Neuronal stem cell (in vitro differentiated cells): ENCODE measurements around the gene SH3D19.

Experiments
- DNase-seq: peaks from one replicate; pipeline ENCODE4 v3.0.0-alpha.2; 2013; ENCODE audit warnings: low spot score
- H2AFZ ChIP-seq: one replicate; pipeline ENCODE4 v1.6.1; 2013; ENCODE audit warnings: mild to moderate bottlenecking, low read length, inconsistent platforms
- H2AK5ac ChIP-seq: 2 replicates; pipeline ENCODE4 v1.6.1; 2013; ENCODE audit warnings: low read depth, mild to moderate bottlenecking, inconsistent platforms, low read length, moderate library complexity, mixed read lengths
- H2BK120ac ChIP-seq: 2 replicates; pipeline ENCODE4 v1.6.1; 2013; ENCODE audit warnings: low read depth, mild to moderate bottlenecking, inconsistent platforms, low read length, moderate library complexity, mixed read lengths
- H2BK12ac ChIP-seq: one replicate; pipeline ENCODE4 v1.6.1; 2013; ENCODE audit warnings: low read length, inconsistent platforms
- H2BK15ac ChIP-seq: 2 replicates; pipeline ENCODE4 v1.6.1; 2013; ENCODE audit warnings: mild to moderate bottlenecking, low read length, inconsistent platforms, mixed read lengths
- H2BK5ac ChIP-seq: one replicate; pipeline ENCODE4 v1.6.1; 2013; ENCODE audit warnings: inconsistent platforms, mild to moderate bottlenecking, low read length, moderate library complexity
- H3K14ac ChIP-seq: one replicate; pipeline ENCODE4 v1.6.1; 2013; ENCODE audit warnings: low read length, inconsistent platforms
- H3K18ac ChIP-seq: 2 replicates; pipeline ENCODE4 v1.6.1; 2013; ENCODE audit warnings: low read length, inconsistent platforms
- H3K23ac ChIP-seq: 2 replicates; pipeline ENCODE4 v1.6.1; 2013; ENCODE audit warnings: low read depth, mild to moderate bottlenecking, mixed read lengths, low read length, inconsistent platforms; ENCODE audit not compliant: poor library complexity
- H3K27ac ChIP-seq: replicated peaks from 3 replicates; pipeline ENCODE4 v1.5.1; 2013; ENCODE audit warnings: low read length, inconsistent platforms
- H3K27me3 ChIP-seq, 3 experiments: 2 replicates each; pipeline ENCODE4 v1.6.1; 2013; ENCODE audit warnings: low read length in 3 of 3, mild to moderate bottlenecking in 2 of 3, inconsistent platforms in 1 of 3, low read depth in 1 of 3, mixed read lengths in 1 of 3, moderate library complexity in 1 of 3; ENCODE audit not compliant: control insufficient read depth in 3 of 3, insufficient read depth in 3 of 3
- H3K36me3 ChIP-seq, 2 donors: replicated peaks in 1 of 2; 2 replicates each; pipeline ENCODE4 v1.6.1; 2013; ENCODE audit warnings: low read length in 2 of 2; ENCODE audit not compliant: control insufficient read depth in 2 of 2, insufficient read depth in 2 of 2
- H3K4ac ChIP-seq: 2 replicates; pipeline ENCODE4 v1.6.1; 2013; ENCODE audit warnings: inconsistent platforms, mild to moderate bottlenecking, low read length, moderate library complexity
- H3K4me1 ChIP-seq, 2 donors: 1 replicate in 1 of 2; 2 replicates in 1 of 2; pipeline ENCODE4 v1.6.1; 2013; ENCODE audit warnings: low read length in 2 of 2, low read depth in 1 of 2; ENCODE audit not compliant: control insufficient read depth in 2 of 2, insufficient read depth in 1 of 2
- H3K4me2 ChIP-seq: one replicate; pipeline ENCODE4 v1.6.1; 2013; ENCODE audit warnings: mild to moderate bottlenecking, low read length, inconsistent platforms; ENCODE audit not compliant: insufficient read depth, poor library complexity, severe bottlenecking
- H3K4me3 ChIP-seq, 2 donors: 2 replicates each; pipeline ENCODE4 v1.5.1; 2013; ENCODE audit warnings: low read length in 2 of 2, mild to moderate bottlenecking in 2 of 2, inconsistent platforms in 1 of 2, moderate library complexity in 1 of 2
- H3K79me1 ChIP-seq: one replicate; pipeline ENCODE4 v1.6.1; 2013; ENCODE audit warnings: low read depth, mild to moderate bottlenecking, inconsistent platforms, low read length, moderate library complexity
- H3K9ac ChIP-seq: one replicate; pipeline ENCODE4 v1.6.1; 2013; ENCODE audit warnings: mild to moderate bottlenecking, low read depth, low read length, inconsistent platforms; ENCODE audit not compliant: poor library complexity
- H3K9me3 ChIP-seq, 2 donors: replicated peaks in 1 of 2; 2 replicates each; pipeline versions ENCODE3 to v1.6.1; 2013; ENCODE audit warnings: low read length in 2 of 2, mild to moderate bottlenecking in 2 of 2, inconsistent platforms in 1 of 2, low read depth in 1 of 2, mixed read lengths in 1 of 2, moderate library complexity in 1 of 2; ENCODE audit not compliant: control insufficient read depth in 2 of 2, insufficient read depth in 1 of 2
- H4K8ac ChIP-seq: one replicate; pipeline ENCODE4 v1.6.1; 2013; ENCODE audit warnings: low read depth, mild to moderate bottlenecking, inconsistent platforms, low read length, moderate library complexity
- H4K91ac ChIP-seq: one replicate; pipeline ENCODE4 v1.6.1; 2013; ENCODE audit warnings: low read length, low read depth, mild to moderate bottlenecking, inconsistent platforms; ENCODE audit not compliant: poor library complexity
- WGBS, 2 donors: extraction: QIAGEN DNeasy Blood & Tissue Kit; methylation state at CpG; one replicate each; pipeline ENCODE4 v1.1.7; 2013; ENCODE audit warnings: missing lambda C conversion rate in 2 of 2, mixed read lengths in 1 of 2; ENCODE audit not compliant: insufficient read length in 2 of 2, insufficient replicate concordance in 1 of 2; ENCODE audit errors: extremely low coverage in 2 of 2; 5-methylcytosine and 5-hydroxymethylcytosine counted together

SH3D19 gene

GRCh38 chr4:151313306-151314009 is 11.9 kb downstream of the SH3D19 start:
- H3K9ac ChIP-seq: no peak overlapping the region
- no peak overlapping the region for H3K14ac ChIP-seq
- H3K4ac ChIP-seq: no peak overlapping the region
- H3K79me1 ChIP-seq: peaks cover 6% of the 10 kb centered on the region
- peaks cover 0 to under 1% of the 10 kb centered on the region in 2 donors for H3K9me3 ChIP-seq
- no peak overlapping the region for H3K4me3 ChIP-seq
- H3K27me3 ChIP-seq: no peaks in the 10 kb centered on the region
- no peak overlapping the region for H2BK120ac ChIP-seq
- no peak overlapping the region for H3K27ac ChIP-seq
- no peak overlapping the region for H2AFZ ChIP-seq
- H3K4me1 ChIP-seq: no peaks in the 10 kb centered on the region
- no peak overlapping the region for H4K91ac ChIP-seq
- no peak overlapping the region for H2BK12ac ChIP-seq
- no peak overlapping the region for H3K18ac ChIP-seq
- no peak overlapping the region for H2BK5ac ChIP-seq
- DNase-seq: no peak
- no CpG with 5 or more reads among the region's 6 CpGs for WGBS, 2 donors
- H3K4me2 ChIP-seq: no peak overlapping the region
- H3K36me3 ChIP-seq: peaks cover 0 to 21% of the 10 kb centered on the region in 2 donors
- no peak overlapping the region for H3K23ac ChIP-seq
- H2AK5ac ChIP-seq: no peak overlapping the region
- H2BK15ac ChIP-seq: no peak overlapping the region
- no peak overlapping the region for H4K8ac ChIP-seq

GRCh38 chr4:151310124-151310728 is 15.2 kb downstream of the SH3D19 start:
- Histone ChIP-seq H2BK12ac (no peak overlapping the region), H2BK15ac (no peak overlapping the region), H3K36me3 (peaks cover 0 to 25% of the 10 kb centered on the region in 2 donors), H3K23ac (no peak overlapping the region), H3K4me1 (no peaks in the 10 kb centered on the region), H3K27ac (no peak overlapping the region), H3K9me3 (peaks cover 2 to 7% of the 10 kb centered on the region in 2 donors), H3K4me3 (no peak overlapping the region), H2BK5ac (no peak overlapping the region), H2BK120ac (no peak overlapping the region), H2AFZ (no peak overlapping the region), H3K9ac (no peak overlapping the region), H3K79me1 (peaks cover 9% of the 10 kb centered on the region), H2AK5ac (no peak overlapping the region), H3K14ac (no peak overlapping the region), H3K4me2 (no peak overlapping the region), H4K8ac (no peak overlapping the region), H4K91ac (no peak overlapping the region), H3K27me3 (no peaks in the 10 kb centered on the region), H3K4ac (no peak overlapping the region), H3K18ac (no peak overlapping the region)
- no CpG with 5 or more reads among the region's 5 CpGs for whole genome bisulfite sequencing, 2 donors
- no peak for DNase-seq

DNA sequence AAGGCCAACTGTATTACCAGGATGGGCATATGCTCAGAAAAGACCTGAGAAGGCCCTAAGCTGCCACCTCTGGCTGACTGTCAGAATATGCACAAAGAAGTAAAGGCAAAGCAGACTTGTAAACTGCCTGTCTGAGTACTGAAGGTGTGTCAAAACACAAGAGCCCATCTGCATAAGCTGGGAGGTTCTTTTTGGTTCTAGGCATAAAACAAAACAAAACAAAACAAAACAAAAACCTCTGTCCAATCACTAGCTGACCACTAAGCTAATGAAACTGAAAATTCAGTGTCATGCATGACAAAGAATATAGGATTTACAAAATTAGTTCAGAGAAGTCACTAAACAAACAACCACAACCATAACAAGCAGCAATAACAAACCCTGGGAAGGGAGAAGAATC is 20.6 kb downstream of the SH3D19 start:
- H3K23ac ChIP-seq: no peak overlapping the region
- no peak overlapping the region for H3K9ac ChIP-seq
- H3K14ac ChIP-seq: no peak overlapping the region
- no peak overlapping the region for H4K8ac ChIP-seq
- no peak overlapping the region for H2BK12ac ChIP-seq
- H3K79me1 ChIP-seq: peaks cover 5% of the 10 kb centered on the region
- H3K4me3 ChIP-seq: no peak overlapping the region
- no peak overlapping the region for H2BK5ac ChIP-seq
- no peak overlapping the region for H3K4ac ChIP-seq
- H4K91ac ChIP-seq: no peak overlapping the region
- no peak overlapping the region for H3K27ac ChIP-seq
- H3K4me2 ChIP-seq: no peak overlapping the region
- H2AFZ ChIP-seq: no peak overlapping the region
- H2AK5ac ChIP-seq: no peak overlapping the region
- H2BK15ac ChIP-seq: no peak overlapping the region
- no peak overlapping the region for H3K18ac ChIP-seq
- peaks cover 0 to 17% of the 10 kb centered on the region in 2 donors for H3K36me3 ChIP-seq
- no peak overlapping the region for H2BK120ac ChIP-seq
- peaks cover 2 to 14% of the 10 kb centered on the region in 2 donors for H3K9me3 ChIP-seq
- no peaks in the 10 kb centered on the region for H3K27me3 ChIP-seq
- DNase-seq: no peak
- peaks cover 0 to 2% of the 10 kb centered on the region in 2 donors for H3K4me1 ChIP-seq

- Histone ChIP-seq H3K79me1 (peaks cover 5% of the 10 kb centered on the region), H2BK15ac (no peak overlapping the region), H3K27ac (no peak overlapping the region), H3K18ac (no peak overlapping the region), H3K4me1 (peaks cover 0 to 2% of the 10 kb centered on the region in 2 donors), H3K9me3 (peaks cover 2 to 14% of the 10 kb centered on the region in 2 donors), H4K8ac (no peak overlapping the region), H4K91ac (no peak overlapping the region), H3K4me3 (no peak overlapping the region), H3K23ac (no peak overlapping the region), H3K14ac (no peak overlapping the region), H3K4me2 (no peak overlapping the region), H3K9ac (no peak overlapping the region), H3K4ac (no peak overlapping the region), H2AFZ (no peak overlapping the region), H2BK120ac (no peak overlapping the region), H3K36me3 (peaks cover 0 to 16% of the 10 kb centered on the region in 2 donors), H3K27me3 (no peaks in the 10 kb centered on the region), H2AK5ac (no peak overlapping the region), H2BK5ac (no peak overlapping the region), H2BK12ac (no peak overlapping the region)
- no peak for DNase-seq
Measured at GRCh38 chr4:151304226-151304625, 21.2 kb downstream of the SH3D19 start.
